T-helper 2 cell treated with Interferon-gamma antibody and Interleukin-4, amounts not matched to agents 5 μg/mL and 100 μg/mL, for 36 hours (primary cell): Measurements from ENCODE around the gene AUNIP.

Experiments
- DNase-seq: peaks from one replicate; pipeline ENCODE4 v3.0.0; 2021; ENCODE audit warnings: low spot score
- H3K27ac Mint-ChIP-seq: one replicate; pipeline ENCODE4 v1.8.0; 2021; ENCODE audit warnings: mild to moderate bottlenecking, mixed read lengths
- H3K27me3 Mint-ChIP-seq: one replicate; pipeline ENCODE4 v1.8.0; 2021; ENCODE audit warnings: low read depth, mixed read lengths
- H3K36me3 Mint-ChIP-seq: one replicate; pipeline ENCODE4 v1.8.0; 2021; ENCODE audit warnings: low read depth, mixed read lengths
- H3K4me1 Mint-ChIP-seq: one replicate; pipeline ENCODE4 v1.8.0; 2021; ENCODE audit warnings: low read depth, mixed read lengths
- H3K4me3 Mint-ChIP-seq: one replicate; pipeline ENCODE4 v1.8.0; 2022; ENCODE audit warnings: mild to moderate bottlenecking, moderate library complexity, mixed read lengths
- H3K9me3 Mint-ChIP-seq: one replicate; pipeline ENCODE4 v1.8.0; 2021; ENCODE audit warnings: mixed read lengths

AUNIP gene

DNA sequence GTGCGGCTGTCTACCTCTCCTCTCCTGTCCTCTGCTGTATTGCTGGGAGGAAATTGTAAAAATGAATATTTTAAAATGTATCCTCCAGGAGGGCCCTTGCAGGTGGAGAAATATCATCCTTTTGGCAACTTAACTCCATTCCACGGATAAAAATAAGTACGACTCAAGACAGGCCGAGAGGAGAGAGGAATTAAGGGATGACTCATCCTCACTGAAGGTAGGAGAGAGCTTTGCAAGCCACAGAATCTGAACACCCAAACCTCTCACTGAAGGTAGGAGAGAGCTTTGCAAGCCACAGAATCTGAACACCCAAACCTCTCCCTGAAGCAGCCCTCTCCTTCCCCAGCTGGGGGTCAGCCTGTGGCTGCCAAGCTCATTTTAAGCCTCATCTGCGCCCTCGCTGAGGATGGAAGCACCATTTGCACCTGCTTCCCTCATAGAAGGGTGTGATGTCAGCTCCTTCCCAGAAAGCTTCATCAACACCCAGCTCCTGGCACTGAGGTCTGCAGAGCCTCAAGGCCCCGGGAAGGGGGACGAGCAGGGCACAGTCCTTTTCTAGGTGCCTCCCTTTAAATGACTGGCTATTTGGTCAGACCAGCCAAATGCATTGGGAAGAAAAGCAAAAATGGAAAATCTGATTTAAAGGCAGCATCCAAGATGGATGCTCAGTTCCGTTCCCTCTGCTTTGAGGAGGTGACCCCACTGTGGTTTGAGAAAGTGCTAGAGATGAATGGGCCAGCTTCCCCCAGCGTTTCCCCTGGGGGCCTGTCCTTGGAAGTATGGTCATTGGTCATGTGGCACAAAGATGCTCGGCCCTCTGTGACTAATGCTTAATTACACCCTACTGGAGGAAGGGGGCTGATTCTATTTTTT lies 72.1 kb downstream of the AUNIP start:
- Mint-ChIP-seq H3K4me1 (no peaks in the 10 kb centered on the region), H3K4me3 (no peak overlapping the region), H3K27ac (no peak overlapping the region), H3K27me3 (peaks cover 18% of the 10 kb centered on the region), H3K9me3 (no peaks in the 10 kb centered on the region), H3K36me3 (no peaks in the 10 kb centered on the region)
- DNase-seq: no peak

DNA sequence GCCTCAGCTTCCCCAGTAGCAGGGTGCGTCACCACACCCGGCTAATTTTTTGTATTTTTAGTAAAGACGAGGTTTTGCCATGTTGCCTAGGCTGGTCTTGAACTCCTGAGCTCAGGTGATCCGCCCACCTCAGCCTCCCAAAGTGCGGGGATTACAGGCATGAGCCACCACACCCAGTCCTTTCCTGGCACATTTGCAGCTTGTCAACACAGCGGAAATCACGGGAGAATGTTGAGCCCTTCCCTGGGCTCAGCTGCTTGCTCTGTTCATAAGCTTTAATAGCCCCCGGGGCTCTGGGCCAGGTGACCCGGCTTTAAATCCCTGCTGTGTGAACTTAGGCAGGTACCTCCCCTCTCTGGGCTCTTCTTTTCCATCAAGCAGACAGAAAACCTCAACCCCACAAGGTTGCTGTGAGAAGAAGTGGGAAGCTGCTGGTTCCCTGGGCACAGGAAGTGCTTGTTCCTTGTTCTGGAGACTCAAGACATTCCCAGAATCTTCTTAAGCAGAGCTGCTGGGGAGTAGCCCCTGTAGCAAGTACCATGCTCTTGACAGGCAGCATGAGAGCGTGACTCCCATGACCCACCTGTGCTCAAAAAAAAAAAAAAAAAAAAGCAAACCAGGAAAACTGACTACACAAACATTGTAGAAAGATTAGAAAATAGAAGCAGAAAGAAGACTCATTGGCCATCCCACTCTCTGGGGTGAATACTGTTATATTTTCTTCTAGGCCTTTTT lies 73.8 kb downstream of the AUNIP start:
- H3K4me1 Mint-ChIP-seq: no peaks in the 10 kb centered on the region
- H3K9me3 Mint-ChIP-seq: no peaks in the 10 kb centered on the region
- H3K4me3 Mint-ChIP-seq: no peak overlapping the region
- no peak overlapping the region for H3K27ac Mint-ChIP-seq
- no peaks in the 10 kb centered on the region for H3K36me3 Mint-ChIP-seq
- H3K27me3 Mint-ChIP-seq: peaks cover 14% of the 10 kb centered on the region
- no peak for DNase-seq

DNA sequence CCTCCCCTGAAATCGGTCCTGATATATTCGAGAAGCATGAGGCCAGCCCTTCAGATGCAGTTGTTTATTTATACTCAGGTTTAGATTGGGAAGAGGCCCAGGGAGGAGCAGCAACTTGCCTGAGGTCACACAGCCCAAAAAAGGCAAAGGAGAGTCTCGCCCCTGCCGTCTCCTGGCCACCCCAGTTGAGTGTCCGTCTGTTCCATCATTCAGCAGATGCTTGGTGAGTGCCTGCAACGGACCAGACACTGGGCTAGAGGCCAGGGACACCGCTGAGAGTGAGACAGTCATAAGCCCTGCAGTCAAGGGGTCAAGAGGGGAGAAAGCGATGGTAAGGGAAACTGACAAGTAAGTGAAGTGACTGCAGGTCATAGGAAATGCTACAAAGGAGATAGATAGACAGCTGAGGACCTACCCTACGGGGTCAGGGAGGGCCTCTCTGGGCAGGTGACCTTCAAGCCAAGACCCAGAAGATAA lies 74.6 kb downstream of the AUNIP start:
- Mint-ChIP-seq H3K4me3 (no peak overlapping the region), H3K9me3 (no peaks in the 10 kb centered on the region), H3K27me3 (peaks cover 16% of the 10 kb centered on the region), H3K4me1 (no peaks in the 10 kb centered on the region), H3K27ac (no peak overlapping the region), H3K36me3 (no peaks in the 10 kb centered on the region)
- DNase-seq: no peak
